Cardiac muscle cell (in vitro differentiated cells and primary cell): ENCODE measurements around the gene GREM2. TPM values are rescaled to one million over a fixed set of nuclear protein-coding genes. Genes with fewer than 3 reads are reported as not detected.

ENCODE experiments used
- DNase-seq, 2 donors: peaks; one replicate each; pipeline versions ENCODE4 v3.0.0 to v3.0.0-alpha.2; 2010 to 2017; ENCODE audit warnings: low read depth in 1 of 2, low spot score in 1 of 2
- H3K27ac ChIP-seq: fragments of 200-600 bp; sonication (generic); 2 replicates; pipeline ENCODE4 v1.5.1; 2016
- H3K27me3 ChIP-seq: fragments of 200-600 bp; sonication (generic); 2 replicates; pipeline ENCODE4 v1.6.0; 2016; ENCODE audit warnings: control low read depth
- H3K36me3 ChIP-seq: fragments of 200-600 bp; sonication (generic); 2 replicates; pipeline ENCODE4 v1.5.1; 2016; ENCODE audit warnings: control low read depth
- H3K4me1 ChIP-seq: fragments of 200-600 bp; sonication (generic); 2 replicates; pipeline ENCODE4 v1.8.1; 2017; ENCODE audit warnings: low read depth, mild to moderate bottlenecking, mixed run types
- H3K4me3 ChIP-seq: fragments of 200-600 bp; sonication (generic); 2 replicates; pipeline ENCODE4 v1.5.1; 2016; ENCODE audit warnings: mild to moderate bottlenecking
- H3K9me3 ChIP-seq: fragments of 200-600 bp; sonication (generic); 2 replicates; pipeline ENCODE4 v1.5.1; 2017; ENCODE audit warnings: low read depth, mild to moderate bottlenecking, control low read depth
- polyA plus RNA-seq: library from polyadenylated mRNA; unstranded; fragments of >200 nt; fragmentation: Nextera tagmentation; extraction: Ambion mirVana; gene quantifications from 2 replicates; pipeline ENCODE4 v1.2.1, GENCODE V29; 2016
- total RNA-seq: library from RNA; depleted of rRNA; stranded (reverse); fragments of >200 nt; gene quantifications from 2 replicates; pipeline ENCODE4 v1.2.3, GENCODE V29; 2016
- TF ChIP-seq, protein P1 (sequence below): IDR thresholded peaks from 2 replicates; pipeline ENCODE4 v1.5.1; 2012; ENCODE audit warnings: low read depth, mild to moderate bottlenecking, low read length

The GREM2 gene
- total and polyA plus RNA-seq, 2 experiments from 2014 or later, result 10.5 to 17.2 TPM

DNA sequence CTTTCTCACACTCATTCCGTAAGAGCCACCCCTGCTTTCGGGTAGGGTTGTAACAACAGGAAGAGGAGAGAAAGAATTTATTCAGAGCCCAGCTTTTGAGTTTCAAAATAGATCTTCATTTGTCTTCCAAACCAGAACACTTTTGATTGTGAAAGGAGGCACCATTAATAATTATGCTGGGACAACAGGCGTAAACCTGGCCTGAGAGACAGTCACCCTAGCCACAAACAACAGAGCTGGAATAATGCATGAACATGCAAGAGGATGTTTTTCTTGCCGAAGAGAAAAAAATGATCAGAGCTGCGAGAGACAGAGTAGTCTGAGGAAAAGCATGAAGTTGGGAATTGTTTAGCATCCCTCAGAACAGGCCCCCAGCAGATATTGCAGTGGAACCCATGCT is 18.5 kb upstream of the GREM2 start:
- Histone ChIP-seq H3K9me3 (no peaks in the 10 kb centered on the region), H3K27me3 (no peaks in the 10 kb centered on the region), H3K4me3 (no peak overlapping the region), H3K36me3 (no peaks in the 10 kb centered on the region), H3K4me1 (no peaks in the 10 kb centered on the region), H3K27ac (no peak overlapping the region)
- no peak for DNase-seq
- TF ChIP-seq, protein P1, sequence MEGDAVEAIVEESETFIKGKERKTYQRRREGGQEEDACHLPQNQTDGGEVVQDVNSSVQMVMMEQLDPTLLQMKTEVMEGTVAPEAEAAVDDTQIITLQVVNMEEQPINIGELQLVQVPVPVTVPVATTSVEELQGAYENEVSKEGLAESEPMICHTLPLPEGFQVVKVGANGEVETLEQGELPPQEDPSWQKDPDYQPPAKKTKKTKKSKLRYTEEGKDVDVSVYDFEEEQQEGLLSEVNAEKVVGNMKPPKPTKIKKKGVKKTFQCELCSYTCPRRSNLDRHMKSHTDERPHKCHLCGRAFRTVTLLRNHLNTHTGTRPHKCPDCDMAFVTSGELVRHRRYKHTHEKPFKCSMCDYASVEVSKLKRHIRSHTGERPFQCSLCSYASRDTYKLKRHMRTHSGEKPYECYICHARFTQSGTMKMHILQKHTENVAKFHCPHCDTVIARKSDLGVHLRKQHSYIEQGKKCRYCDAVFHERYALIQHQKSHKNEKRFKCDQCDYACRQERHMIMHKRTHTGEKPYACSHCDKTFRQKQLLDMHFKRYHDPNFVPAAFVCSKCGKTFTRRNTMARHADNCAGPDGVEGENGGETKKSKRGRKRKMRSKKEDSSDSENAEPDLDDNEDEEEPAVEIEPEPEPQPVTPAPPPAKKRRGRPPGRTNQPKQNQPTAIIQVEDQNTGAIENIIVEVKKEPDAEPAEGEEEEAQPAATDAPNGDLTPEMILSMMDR, result no peak

DNA sequence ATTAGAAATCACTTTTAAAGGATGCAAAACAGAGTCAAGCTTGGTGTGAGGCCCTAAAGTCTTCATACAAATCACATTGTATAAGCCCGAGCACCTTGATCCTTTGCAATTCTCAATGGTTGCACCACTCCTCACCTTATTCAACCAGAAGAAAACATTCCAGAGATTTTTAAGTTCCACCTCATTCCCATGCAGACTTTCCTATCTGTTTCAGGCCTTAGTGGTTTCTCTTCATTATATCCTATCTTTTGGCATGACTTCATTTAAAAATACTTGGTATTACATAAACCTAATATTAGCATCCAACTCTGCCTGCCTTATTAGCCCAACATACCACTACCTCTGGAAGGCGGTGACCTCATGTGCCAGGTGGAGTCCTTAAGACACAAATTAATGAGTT is 9.3 kb upstream of the GREM2 start:
- H3K4me1 ChIP-seq, result no peaks in the 10 kb centered on the region
- no peaks in the 10 kb centered on the region for H3K9me3 ChIP-seq
- H3K4me3 ChIP-seq, result no peak overlapping the region
- H3K27ac ChIP-seq, result no peak overlapping the region
- no peak for DNase-seq
- H3K27me3 ChIP-seq, result no peaks in the 10 kb centered on the region
- no peaks in the 10 kb centered on the region for H3K36me3 ChIP-seq
- TF ChIP-seq, protein P1, result no peak

DNA sequence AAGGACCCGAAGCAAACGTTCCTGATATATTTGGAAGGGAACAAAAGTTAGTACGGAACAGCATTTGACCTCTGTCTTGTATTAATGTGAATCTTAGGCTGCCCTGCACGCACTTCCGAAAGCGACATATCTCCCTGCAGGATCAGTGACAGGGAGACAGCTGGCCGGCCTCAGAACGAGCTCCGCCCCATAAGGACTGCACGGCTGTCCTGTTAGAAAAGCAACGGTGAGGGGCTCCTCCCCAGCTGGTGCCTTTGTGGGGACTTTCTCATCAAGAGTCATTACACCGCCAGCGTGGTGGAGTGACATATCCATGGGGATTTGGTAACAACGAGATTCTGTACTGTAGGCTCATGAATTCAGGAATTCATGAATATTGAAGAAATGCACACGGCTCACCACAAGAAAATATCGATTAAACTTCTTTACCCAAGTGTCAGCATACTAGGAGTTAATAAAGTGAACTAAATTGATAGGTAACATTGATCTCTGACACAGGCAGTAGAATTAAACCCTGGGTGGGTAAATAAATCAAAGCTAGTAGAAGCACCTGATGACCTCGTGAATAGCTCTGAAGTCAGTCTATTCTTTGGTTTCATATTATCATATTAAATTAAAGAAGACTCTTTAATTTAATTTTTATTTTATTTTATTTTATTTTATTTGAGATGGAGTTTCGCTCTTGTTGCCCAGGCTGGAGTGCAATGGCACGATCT is 8.1 kb upstream of the GREM2 start:
- H3K27me3 ChIP-seq, result no peaks in the 10 kb centered on the region
- H3K4me3 ChIP-seq, result no peak overlapping the region
- no peaks in the 10 kb centered on the region for H3K4me1 ChIP-seq
- H3K9me3 ChIP-seq, result no peaks in the 10 kb centered on the region
- no peak overlapping the region for H3K27ac ChIP-seq
- H3K36me3 ChIP-seq, result no peaks in the 10 kb centered on the region
- no peak for DNase-seq
- TF ChIP-seq, protein P1, result no peak

DNA sequence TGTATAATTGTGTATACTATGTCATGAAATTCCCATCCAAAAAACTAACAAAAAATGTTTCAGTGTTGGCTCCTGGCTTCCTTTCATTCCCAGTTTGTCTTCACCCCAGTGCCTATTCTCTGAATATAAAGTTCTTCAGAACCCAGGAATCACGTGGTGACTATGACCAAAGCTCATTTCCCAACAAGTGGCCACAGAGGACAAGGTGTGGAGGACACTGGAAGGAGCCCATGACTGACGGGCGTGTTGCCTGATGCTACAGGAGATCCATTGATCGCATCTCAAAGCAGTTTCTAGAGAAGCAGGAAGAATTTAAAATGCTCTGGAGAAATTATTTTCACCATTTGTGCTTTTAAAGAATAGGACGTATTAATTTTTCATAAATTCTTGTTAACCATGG is 7.4 kb upstream of the GREM2 start:
- Histone ChIP-seq H3K27me3 (no peaks in the 10 kb centered on the region), H3K4me3 (no peak overlapping the region), H3K27ac (no peak overlapping the region), H3K9me3 (no peaks in the 10 kb centered on the region), H3K36me3 (no peaks in the 10 kb centered on the region), H3K4me1 (no peaks in the 10 kb centered on the region)
- TF ChIP-seq, protein P1, result no peak
- DNase-seq, result no peak

DNA sequence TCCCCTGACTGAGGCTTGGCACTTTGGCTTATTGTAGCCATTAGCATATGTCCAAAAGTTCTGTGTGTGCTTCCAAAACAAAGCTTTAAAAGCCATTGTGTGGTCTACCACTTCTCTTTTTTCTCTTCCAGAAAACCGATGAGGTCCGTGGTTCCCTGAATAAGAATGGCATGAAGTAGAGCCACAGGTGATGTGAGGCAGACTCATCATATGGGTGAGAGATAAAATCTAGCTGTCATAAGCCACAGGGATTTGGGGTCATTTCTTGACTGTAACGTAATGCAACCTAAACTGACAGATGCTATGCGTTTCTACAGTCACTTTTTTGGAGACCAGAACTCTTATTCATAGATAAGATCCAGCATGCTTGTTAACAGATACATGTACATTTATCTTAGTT is 7.0 kb upstream of the GREM2 start:
- Histone ChIP-seq H3K9me3 (no peaks in the 10 kb centered on the region), H3K4me3 (no peak overlapping the region), H3K27ac (no peak overlapping the region), H3K36me3 (no peaks in the 10 kb centered on the region), H3K27me3 (no peaks in the 10 kb centered on the region), H3K4me1 (no peaks in the 10 kb centered on the region)
- TF ChIP-seq, protein P1, result no peak
- no peak for DNase-seq

DNA sequence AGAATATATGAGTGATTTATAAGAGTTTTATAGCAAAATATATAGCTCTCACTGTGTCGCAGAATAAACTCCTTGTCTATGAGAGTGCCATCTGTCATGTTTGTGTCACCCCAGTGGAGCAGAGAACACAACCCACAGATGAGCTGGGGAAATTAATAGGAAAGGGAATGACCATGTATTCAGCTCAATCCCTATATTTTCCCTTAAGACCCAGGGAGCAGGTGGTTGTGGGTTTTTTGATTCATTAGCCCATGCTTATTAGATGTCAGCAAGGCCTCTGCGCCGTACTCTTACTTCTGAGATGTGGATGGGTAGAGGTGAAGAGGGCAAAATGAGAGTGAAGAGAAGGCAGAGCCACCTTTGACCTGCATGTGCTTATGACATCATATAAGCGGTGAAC is 4.1 kb upstream of the GREM2 start:
- H3K9me3 ChIP-seq, result no peaks in the 10 kb centered on the region
- H3K27ac ChIP-seq, result no peak overlapping the region
- peaks cover 1% of the 10 kb centered on the region for H3K4me1 ChIP-seq
- no peaks in the 10 kb centered on the region for H3K27me3 ChIP-seq
- no peaks in the 10 kb centered on the region for H3K36me3 ChIP-seq
- DNase-seq, result no peak
- TF ChIP-seq, protein P1, result no peak
- H3K4me3 ChIP-seq, result no peak overlapping the region
